HUDEP-2 (cell line): ENCODE results near the gene ALDH3B2.

Experiments
- DNase-seq, 76 experiments: peaks; one replicate each; lab custom pipeline; 2025; ENCODE audit not compliant: unreplicated experiment in 76 of 76; lab: John Stamatoyannopoulos, UW

ALDH3B2 gene

DNA sequence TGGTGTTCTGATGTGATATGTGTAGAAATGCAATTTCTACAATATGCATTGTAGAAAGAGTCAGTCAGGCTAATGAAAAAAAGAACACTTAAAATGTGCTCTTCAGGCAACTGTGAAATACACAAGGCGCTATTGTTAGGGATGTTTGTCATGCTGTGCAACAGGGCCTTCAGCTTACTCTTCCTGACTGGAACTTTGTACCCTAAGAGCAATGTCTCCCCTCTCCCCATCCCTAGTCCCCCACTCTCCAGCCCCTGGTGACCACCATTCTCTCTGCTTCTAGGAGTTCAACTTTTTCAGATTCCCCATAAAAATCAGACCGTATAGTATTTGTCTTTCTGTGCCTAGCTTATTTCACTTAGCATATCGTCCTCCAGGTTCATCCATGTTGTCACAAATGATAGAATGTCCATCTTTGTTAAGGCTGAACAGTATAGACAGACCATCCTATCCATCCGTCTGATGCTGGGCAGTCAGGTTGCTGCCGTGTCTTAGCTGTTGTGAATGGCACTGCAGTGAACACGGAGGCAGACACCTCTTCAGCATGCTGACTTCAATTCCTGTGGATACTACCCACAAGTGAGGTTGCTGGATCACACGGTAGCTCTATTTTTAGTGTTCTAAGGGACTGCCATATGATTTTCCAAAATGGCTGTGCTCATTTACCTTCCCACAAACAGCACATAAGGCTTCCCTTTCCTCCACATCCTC is 57.0 kb downstream of the ALDH3B2 start:
- no peak for DNase-seq

DNA sequence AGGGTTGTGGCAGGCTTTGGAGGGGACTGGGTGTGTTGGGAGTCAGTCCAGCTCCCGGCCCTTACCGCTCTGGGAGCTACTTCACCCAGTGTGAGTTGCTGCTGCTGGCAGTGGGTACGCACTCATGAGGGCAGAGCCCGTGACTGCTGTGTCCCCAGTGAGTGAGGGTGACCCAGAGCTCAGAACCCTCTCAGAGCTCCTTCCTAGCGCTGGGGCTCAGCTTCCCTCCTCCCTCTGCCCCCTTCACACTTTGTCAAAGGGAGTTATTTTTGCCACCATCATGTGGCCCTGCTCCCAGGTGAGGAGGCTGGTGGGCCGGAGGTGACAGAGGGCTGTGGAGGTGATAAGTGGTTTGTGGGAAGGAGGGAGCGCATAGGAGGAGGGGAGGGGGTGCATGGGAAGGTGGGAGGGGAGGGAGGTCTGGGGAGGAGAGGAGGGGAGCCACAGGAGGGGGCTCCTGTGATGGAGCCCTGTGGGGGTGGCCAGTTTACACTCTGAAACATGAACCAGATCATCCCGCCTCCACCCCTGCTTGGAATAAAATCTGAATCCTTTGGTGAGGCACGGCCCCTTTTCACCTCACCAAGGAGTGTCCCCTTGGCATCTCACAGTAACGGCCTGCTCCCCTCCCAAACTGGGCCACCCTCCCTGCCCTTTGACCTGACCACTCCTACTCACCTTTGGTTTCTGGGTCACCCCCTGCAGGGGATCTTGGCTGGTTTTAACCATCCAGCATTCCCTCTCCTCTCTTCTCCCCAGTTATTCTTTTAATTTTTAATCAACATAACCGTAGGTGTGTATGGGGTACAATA is 57.8 kb downstream of the ALDH3B2 start:
- no peak for DNase-seq

DNA sequence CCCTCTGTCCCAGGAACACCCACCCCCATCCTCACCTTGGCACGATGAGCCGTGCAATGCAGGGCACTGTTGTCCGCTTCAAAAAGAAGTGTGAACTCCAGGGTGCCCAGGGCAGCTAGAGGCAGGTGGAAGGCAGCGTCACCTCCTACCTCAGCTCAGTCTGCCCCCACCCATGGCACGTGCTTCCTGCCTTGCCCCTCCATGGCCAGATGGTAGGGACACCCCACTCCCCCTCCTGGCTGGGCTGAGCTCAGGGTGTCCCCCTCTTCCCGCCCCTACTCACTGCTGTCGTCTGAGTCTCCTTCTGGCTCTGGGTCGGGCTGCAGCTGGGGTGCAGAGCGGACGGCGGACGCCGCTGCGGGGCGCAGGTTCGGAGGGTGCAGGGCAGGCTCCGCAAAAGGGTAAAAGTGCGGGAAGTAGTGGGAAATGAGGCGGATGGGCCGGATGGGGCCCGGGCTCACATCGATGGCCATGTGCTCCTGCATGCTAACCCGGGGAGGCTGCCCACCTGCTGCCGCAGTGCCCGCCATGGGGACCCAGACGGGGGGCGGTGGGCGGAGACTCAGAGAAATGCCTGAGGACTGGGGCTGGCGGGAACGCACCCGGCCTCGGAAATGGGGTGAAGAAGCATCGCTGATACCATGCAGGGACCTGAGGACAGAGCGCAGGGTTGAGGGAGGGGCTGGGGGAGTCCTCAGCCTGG is 58.5 kb downstream of the ALDH3B2 start:
- no peak for DNase-seq

DNA sequence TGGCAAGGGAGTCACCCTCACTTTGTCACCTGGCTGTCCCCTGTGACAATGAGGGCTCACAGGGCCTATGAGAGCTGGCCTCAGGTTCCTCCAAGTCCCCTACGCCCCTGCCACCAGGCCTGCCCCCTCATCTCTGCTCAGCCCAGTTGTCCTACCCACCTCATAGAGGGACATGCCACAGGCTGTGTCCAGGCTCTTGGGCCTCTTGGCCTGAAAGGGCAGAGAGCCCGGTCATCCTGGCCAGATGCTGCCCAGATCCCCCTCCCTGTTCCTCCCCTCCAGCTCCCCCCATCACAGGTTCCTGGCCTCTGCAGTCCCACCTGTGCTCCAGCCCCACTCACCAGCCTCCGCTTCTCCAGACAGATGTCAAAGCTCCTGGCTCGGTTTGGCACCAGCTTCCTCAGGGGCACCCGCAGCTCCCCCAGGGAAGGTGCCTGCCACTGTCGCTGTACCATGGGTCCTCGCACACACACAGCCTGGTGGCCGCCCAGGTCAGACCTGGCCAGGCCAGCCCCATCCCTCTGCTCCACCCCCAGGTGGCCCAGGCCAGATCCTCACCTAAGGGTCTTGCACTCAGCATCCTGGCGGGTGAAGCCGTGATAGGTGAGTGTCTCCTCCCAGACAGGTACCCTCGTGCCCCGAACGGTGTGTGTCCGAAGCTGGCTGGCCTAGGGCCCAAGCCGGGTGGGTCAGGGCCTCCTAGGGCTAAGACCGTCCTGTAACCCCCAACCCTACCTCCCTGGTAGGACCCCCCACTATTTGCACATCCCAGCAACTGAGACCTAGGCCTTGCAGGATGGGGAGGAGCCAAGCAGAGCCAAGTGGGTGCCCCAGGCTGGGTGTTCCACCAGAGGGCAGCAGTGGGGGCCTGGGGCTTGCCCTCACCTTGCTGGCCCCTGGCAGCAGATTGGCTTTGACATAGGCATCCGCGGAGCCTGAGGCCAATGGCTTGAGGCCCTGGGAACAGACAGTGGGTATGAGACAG is 59.4 kb downstream of the ALDH3B2 start:
- DNase-seq, result peak in 44 of 76 experiments; percentile 3 to 61 (median 28)

DNA sequence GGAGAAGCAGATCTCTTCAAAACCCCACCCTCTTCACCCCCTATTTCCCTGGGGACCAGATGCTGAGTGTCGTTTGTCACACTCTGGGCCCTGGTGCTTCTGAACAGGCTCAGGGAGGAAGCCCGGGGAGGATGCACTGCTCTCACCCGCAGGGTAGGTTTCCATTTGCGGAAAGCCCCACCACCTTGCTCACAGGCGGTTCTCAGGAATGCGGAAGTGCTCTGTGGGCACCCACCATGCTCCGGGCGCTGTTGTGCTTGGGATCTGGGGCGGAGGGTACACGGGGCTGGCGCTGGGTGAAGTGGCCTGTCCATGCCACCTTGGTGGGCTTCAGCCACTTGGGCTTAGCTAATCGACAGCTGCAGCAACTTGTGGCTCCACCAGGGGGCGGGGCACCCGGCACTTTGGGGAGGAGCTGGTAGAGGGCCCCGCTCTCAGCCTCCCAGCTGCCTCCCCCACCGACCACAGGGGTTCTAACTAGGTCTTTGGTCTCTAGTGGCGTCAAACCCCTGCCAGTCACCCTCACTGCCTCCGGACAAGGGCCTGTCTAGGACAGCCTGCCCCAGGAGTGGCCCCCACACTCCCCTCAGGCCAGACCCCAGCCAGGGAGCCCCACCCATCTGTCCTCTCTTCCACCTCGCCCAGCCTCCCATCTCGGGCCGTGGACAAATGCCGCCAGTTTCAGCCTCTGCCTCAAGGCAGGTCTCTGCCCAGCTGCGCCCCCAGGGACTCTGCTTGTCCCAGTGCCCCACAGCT is 60.3 kb downstream of the ALDH3B2 start:
- DNase-seq, result peak in 45 of 76 experiments; percentile 2 to 65 (median 31)

DNA sequence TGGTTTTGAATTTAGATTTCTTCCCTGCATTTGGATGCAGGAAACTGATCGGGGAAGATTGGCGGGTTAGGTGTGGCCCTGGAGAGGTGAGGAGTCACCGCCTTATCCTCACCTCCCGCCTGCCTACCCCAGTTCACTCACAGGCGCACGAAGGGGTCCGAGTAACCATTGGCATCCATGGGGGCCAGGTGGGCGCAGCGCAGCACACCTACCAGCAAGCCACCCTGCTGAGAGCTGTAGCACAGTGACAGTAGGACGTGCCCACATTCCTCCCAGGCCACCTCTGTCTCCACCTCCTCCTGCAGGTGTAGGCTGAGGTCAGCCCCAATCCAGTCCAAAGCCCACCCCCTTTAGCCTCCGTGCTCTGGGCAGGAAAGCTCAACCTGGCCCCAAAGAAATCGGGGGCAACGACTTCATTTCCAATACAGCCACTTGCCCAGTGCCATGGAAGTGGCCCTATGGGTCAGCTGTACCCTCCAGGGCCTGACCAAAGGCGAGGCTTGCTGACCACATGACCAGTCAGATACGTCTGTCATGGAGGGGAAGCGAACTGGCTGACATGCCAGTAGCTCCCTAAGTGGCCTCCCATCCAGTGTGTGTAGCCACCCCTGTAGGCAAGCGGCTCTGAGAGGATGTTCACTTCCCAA is 61.0 kb downstream of the ALDH3B2 start:
- no peak for DNase-seq

DNA sequence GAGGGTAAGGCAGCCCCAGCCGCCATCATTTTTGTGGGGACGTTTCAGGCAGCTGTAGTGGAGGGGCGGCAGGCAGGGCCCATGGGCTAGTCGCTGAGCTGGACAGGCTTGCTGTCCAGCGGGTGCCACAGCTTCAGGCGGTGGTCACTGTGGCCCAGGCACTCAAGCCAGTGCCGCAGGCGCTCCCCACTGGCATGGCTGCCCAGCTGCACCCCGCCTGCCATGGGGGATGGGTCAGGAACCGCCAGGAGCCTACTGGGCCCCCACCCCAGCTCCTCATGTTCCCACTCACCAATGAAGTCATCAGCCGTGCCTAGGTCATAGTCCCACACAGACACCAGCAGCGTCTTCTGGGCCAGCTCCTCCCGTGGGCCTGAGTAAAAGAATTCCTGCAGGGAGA is 61.7 kb downstream of the ALDH3B2 start:
- DNase-seq, result no peak
